Ammon's horn (tissue), 1 donor: ENCODE data around the gene ORC4.
"Not testable (repeated sequence)": the region's sequence is repeated elsewhere in the genome, so short reads cannot be mapped to it uniquely, and the experiment has no call there.

Source experiments
- DNase-seq: peaks from one replicate; pipeline ENCODE4 v3.0.0-alpha.2; 2016; ENCODE audit warnings: low spot score

ORC4 gene

GRCh38 chr2:148014616-148015015 lies 5.9 kb downstream of the ORC4 start:
- no peak for DNase-seq

- DNase-seq, result no peak
Observed at GRCh38 chr2:148013876-148014275, 6.7 kb downstream of the ORC4 start.

- not testable (repeated sequence) for DNase-seq
Observed at GRCh38 chr2:148008411-148008810, 12.1 kb downstream of the ORC4 start.

- DNase-seq, result no peak
Observed at GRCh38 chr2:148007219-148007900, 13.2 kb downstream of the ORC4 start.

DNA sequence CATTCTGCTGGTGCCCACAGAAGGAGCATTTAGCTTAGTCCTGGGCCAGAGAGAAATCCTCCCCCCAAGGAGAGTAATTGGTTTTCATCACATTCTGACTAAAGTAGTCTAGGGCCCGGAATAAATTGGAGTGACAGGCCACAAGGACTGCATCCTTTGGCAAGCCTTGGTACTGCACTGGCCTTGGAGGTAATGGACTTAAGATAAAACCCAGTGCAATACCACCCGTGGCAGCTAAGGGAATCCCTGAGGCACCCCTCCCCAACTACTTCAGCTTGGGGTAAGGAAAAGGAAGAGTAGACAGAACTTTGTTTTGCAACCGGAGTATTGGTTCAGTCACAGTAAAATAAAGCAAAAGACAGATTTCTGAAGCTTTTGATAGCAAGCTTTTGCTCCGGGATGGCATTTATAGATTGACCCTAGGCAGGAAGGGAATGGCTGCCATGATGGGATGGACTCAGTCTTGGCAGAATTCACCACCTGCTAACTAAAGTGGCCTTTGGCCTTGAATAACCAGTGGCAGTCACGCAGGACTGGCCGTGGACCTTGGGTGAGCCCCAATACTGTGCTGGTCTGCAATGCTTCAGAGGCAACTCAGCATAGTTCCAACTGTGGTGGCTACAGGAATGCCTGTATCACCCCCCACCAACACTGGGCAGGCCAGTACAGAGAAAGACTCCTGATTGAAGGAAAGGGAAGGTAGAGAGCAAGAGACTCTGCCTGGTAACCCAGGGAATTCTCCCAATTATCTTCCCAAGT lies 14.1 kb downstream of the ORC4 start:
- no peak for DNase-seq

GRCh38 chr2:148002420-148002819 lies 18.1 kb downstream of the ORC4 start:
- DNase-seq, result not testable (repeated sequence)

DNA sequence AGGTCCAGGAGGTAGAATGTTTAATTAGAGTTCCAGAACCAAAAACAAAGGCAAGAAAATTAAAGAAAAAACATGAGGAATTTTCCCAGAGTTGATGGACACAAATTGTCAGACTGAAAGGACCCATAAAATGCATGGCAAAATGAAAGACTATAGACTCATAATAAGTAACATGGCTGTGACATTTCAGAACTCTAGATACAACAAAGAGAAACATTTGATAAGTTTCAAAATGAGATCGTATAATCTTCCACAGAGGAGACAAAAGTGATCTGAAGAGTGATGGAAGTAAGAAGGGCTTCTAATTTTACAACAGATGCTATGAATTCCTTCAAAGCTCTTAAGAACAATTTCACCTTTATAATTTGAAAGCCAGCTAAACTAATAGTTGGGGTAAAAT lies 20.4 kb downstream of the ORC4 start:
- DNase-seq, result no peak

GRCh38 chr2:147999126-147999525 lies 21.4 kb downstream of the ORC4 start:
- DNase-seq, result no peak

GRCh38 chr2:147998203-147998602 lies 22.3 kb downstream of the ORC4 start:
- no peak for DNase-seq

DNA sequence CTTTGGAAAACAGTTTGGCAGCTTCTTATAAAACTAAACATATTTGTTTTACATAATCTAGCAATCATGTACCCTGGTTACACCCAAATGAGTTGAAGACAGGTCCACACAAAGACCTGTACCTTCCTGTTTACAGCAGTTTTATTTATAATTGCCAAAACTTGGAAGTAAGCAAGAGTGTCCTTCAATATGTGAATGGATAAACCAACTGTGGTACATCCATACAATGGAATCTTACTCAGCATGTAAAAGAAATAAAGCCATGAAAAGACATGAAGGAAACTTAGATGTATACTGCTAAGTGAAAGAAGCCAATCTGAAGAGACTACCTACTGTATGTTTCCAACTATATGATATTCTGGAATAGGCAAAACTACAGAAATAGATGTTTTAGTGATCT lies 23.7 kb downstream of the ORC4 start:
- DNase-seq, result no peak

DNA sequence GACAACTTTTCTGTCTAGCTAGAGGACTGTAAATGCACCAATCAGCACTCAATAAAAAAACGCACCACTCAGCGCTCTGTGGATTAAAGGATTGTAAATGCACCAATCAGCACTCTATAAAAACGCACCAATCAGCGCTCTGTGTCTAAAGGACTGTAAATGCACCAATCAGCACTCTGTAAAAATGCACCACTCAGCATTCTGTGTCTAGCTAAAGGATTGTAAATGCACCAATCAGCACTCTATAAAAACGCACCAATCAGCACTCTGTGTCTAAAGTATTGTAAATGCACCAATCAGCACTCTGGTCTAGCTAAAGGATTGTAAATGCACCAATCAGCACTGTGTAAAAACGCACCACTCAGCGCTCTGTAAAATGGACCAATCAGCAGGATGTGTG lies 25.6 kb downstream of the ORC4 start:
- not testable (repeated sequence) for DNase-seq

- peak; percentile 46 for DNase-seq
Observed at GRCh38 chr2:147989809-147990403, 30.6 kb downstream of the ORC4 start.

DNA sequence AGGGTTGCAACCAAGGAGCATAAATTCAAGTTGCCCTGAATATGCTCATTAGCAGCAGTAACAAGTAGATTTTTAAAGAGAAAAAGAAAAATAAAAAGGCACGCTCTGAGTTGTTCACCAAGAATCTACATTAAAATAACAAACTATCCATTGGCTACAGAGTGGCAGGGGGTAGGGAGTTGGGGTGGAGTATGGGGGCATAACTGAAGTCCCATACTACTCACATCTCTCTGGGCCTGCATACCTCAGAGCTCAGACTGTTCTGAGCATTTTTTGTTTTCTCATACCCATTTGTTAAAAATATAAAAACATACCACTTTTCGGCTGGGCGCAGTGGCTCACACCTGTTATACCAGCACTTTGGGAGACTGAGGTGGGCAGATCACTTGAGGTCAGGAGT lies 31.4 kb downstream of the ORC4 start:
- DNase-seq, result no peak

DNA sequence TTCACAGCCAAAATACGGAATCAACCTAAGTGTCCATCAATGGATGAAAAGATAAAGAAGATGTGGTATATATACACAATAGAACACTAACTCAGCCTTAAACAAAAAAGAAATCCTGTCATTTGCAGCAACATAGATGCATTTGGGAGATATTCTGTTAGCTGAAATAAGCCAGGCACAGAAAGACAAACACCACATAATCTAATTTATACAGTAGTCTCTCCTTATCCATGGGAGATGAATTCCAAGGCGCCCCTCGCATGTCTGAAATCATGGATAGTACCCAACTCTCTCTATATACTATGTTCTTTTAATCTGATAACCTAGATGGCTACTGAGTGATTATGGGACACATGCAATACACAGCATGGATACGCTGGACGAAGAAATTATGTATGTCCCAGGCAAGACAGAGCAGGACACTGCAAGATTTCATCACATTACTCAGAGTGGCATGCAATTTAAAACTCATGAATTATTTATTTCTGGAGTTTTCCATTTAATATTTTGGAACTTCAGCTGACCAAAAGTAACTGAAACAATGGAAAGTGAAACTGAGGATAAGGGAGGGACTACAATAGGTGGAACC lies 39.5 kb downstream of the ORC4 start:
- DNase-seq, result no peak

- DNase-seq, result no peak
Observed at GRCh38 chr2:147977679-147978078, 42.9 kb downstream of the ORC4 start.

GRCh38 chr2:147976102-147976501 lies 44.4 kb downstream of the ORC4 start:
- DNase-seq, result no peak

- no peak for DNase-seq
Observed at GRCh38 chr2:147968571-147968970, 52.0 kb downstream of the ORC4 start.

- DNase-seq, result no peak
Observed at GRCh38 chr2:147952118-147952517, 68.4 kb downstream of the ORC4 start.

GRCh38 chr2:147945660-147946059 lies 74.9 kb downstream of the ORC4 start:
- DNase-seq, result no peak

- DNase-seq, result no peak
Observed at GRCh38 chr2:147939313-147939712, 81.2 kb downstream of the ORC4 start.

DNA sequence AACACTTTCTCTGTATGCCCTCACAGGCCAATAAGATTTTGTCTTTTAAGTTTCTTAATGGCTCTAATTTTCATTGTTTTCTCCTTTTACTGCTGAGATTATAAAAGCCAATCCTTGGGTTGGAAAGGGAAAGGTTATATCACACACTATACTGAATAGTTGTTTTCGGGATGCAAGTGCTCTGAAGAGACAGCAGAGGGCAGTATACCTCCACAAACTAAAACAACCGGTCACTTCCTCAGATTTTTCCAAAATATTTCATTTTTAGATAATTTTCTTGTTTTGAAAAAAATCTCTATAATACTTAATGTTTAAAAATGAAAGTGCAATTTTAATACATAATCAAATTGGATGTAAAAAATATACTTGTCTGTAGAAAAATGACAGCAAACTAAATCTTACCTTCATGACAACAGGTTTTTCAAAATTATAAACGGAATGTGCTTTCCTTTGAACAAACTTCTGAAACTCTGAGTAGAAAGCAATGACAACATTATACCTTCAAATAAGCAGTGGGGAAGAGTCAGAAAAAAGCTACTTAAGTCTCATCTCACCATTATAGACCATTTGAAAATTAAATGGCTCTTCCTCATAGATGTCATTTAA lies 82.7 kb downstream of the ORC4 start:
- peak; percentile 36 for DNase-seq

DNA sequence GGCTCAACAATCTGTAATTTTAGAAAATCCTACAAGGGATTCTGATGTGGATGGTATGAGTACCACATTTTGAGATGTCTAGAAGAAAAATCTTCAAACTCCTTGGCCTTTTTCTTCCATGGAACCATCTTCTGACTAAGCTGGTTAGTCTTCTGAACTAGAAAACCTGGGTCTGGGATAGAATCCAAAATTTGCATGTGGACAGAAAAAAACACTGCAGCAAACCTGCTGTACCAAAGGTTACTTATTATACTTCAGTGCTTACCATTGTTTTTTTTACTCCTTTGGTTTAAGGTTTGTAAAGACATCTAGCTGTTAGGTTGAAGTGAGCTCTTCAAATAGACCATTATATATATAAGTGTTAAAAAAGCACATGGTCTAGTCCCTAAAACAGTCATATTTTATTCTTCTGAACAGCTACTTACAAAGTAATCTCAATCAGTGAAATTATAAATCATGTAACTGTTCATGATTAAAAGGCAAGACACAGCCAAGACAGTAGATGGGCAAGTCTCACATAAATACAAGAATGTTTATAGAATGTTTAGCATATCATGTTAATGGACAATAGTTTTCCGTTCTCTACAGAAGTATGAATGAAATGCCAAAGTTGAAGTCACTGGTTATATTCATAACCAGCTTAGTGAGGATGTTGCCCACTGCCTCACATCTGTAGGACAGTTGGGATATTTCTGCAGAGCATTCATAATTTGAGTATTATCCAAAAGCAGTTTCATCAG lies 85.5 kb downstream of the ORC4 start:
- DNase-seq, result no peak
